LNCaP clone FGC (cell line): ENCODE measurements around the gene ADGRB3.

ENCODE experiments used
- DNase-seq: peaks from one replicate; pipeline ENCODE4 v3.0.0-alpha.2; 2011; ENCODE audit warnings: low read depth
- H3K4me3 ChIP-seq: 2 replicates; pipeline ENCODE4 v1.5.1; 2011; ENCODE audit warnings: mild to moderate bottlenecking, low read depth, low read length, control low read depth
- CTCF ChIP-seq: IDR thresholded peaks from 2 replicates; pipeline ENCODE4 v1.5.1; 2012; ENCODE audit warnings: mild to moderate bottlenecking; ENCODE audit not compliant: control insufficient read depth, insufficient read depth; ENCODE audit errors: extremely low read depth

ADGRB3 gene

GRCh38 chr6:68634726-68635411 lies at the start of gene ADGRB3:
TSS of gene ADGRB3 (plus strand) at chr6:68635282. CDS start at chr6:68638676, 3,394 bp downstream.
- no peak for TF ChIP-seq CTCF
- DNase-seq, result peak; percentile 2
- H3K4me3 ChIP-seq, result peak within 1 kb of the TSS; percentile 51

DNA sequence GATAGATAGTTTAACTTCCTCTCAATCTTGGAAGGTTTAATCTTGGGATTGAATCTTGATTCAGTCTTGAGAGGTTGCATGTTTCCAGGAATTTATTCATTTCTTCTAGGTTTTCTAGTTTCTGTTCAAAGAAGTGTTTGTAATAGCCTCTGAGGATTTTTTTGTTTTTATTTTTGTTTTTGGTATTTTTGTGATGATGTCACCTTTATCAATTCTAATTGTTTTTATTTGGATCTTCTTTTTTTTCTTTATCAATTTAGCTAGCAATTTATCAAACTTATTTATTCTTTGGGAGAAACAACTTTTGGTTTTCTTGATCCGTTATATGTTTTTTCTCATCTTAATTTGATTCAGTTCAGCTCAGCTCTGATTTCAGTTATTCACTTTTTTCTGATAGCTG lies 41.5 kb upstream of the ADGRB3 start:
- H3K4me3 ChIP-seq, result no peak overlapping the region
- TF ChIP-seq CTCF, result no peak
- DNase-seq, result no peak

GRCh38 chr6:68597642-68598041 lies 37.4 kb upstream of the ADGRB3 start:
- no peak overlapping the region for H3K4me3 ChIP-seq
- TF ChIP-seq CTCF, result no peak
- no peak for DNase-seq

- no peak for TF ChIP-seq CTCF
- no peak for DNase-seq
- no peak overlapping the region for H3K4me3 ChIP-seq
Measured at GRCh38 chr6:68615938-68616337, 19.1 kb upstream of the ADGRB3 start.

DNA sequence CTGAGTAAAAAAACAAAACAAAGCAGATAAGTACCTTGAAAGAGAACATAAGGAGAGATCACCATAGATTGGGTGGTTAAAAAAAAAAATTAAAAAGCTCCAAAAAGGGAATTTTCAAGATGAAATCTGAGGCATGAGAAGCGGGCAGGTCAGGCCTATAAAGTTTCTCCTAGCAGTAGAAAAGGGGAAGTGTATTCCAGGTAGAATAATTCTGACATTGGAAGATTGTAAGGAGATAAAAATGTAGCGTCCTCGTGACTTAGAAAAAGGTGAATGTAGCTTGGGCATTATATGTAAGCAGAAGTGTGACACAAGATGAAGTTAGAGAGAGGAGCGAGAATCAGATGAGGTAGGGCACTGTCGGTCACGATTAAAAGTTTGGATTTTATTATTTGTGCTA lies 9.1 kb upstream of the ADGRB3 start:
- no peak for DNase-seq
- no peak for TF ChIP-seq CTCF
- no peak overlapping the region for H3K4me3 ChIP-seq

GRCh38 chr6:68628161-68628560 lies 6.9 kb upstream of the ADGRB3 start:
- no peak overlapping the region for H3K4me3 ChIP-seq
- no peak for TF ChIP-seq CTCF
- no peak for DNase-seq

- H3K4me3 ChIP-seq, result no peak overlapping the region
- no peak for DNase-seq
- TF ChIP-seq CTCF, result no peak
Measured at GRCh38 chr6:68632734-68633133, 2.3 kb upstream of the ADGRB3 start.
